ENCODE measurements around the gene GRIA1. TPM values are rescaled to one million over a fixed set of nuclear protein-coding genes. Genes with fewer than 3 reads are reported as not detected.

The GRIA1 gene
- total RNA-seq, 1 experiment from 2014 or later = not detected

GRCh38 chr5:153584960-153585359 lies 94.5 kb downstream of the GRIA1 start:
- no peaks in the 10 kb centered on the region for H3K9me3 ChIP-seq (ENCODE audit: control insufficient read depth, insufficient read depth, low read depth, low read length)
- ChIA-PET POLR2A (no interaction called here), CTCF (no interaction called here)
- H3K27ac ChIP-seq (ENCODE audit: low read length) = no peak overlapping the region
- ATAC-seq = no peak
- H3K36me3 ChIP-seq (ENCODE audit: control insufficient read depth, insufficient read depth, low read length) = no peaks in the 10 kb centered on the region
- H3K4me3 ChIP-seq (ENCODE audit: low read depth in 2 of 2, low read length in 2 of 2) = no peak overlapping the region
- TF ChIP-seq POLR2AphosphoS5 (IDR thresholded peaks at IDR 0.05; ENCODE audit: low read depth, low read length) = no peak
- no peak for TF ChIP-seq SIN3A (IDR thresholded peaks at IDR 0.05; ENCODE audit: borderline replicate concordance, insufficient read depth, low read depth, low read length)
- no peak for TF ChIP-seq CTCF (IDR thresholded peaks at IDR 0.05)
- no peak for TF ChIP-seq REST (IDR thresholded peaks at IDR 0.05; ENCODE audit: insufficient read depth in 1 of 2, low read depth in 2 of 2, low read length in 1 of 2)
- no peak for TF ChIP-seq TCF7L2 (IDR thresholded peaks at IDR 0.05; ENCODE audit: low read depth, low read length)
- no peak for DNase-seq (ENCODE audit: low read depth, low spot score)
- in situ Hi-C loops (cut with HindIII; ENCODE audit: low pct_unique_long_range_greater_than_20kb, low sequenced_read_pairs) = no loop called here
- no peaks in the 10 kb centered on the region for H3K27me3 ChIP-seq (ENCODE audit: control insufficient read depth, insufficient read depth, low read length)
- intact Hi-C loops (cut with micrococcal nuclease; ENCODE audit: unreplicated experiment) = no loop called here
- H3K4me1 ChIP-seq (ENCODE audit: control insufficient read depth, insufficient read depth, low read length) = no peaks in the 10 kb centered on the region
- no TSS peak for BruUV-seq (replicated peaks)

GRCh38 chr5:153585622-153586277 lies 95.3 kb downstream of the GRIA1 start:
- intact Hi-C loops (cut with micrococcal nuclease; ENCODE audit: unreplicated experiment) (no loop called here), in situ Hi-C loops (cut with HindIII; ENCODE audit: low pct_unique_long_range_greater_than_20kb, low sequenced_read_pairs) (no loop called here)
- BruUV-seq (replicated peaks) = no TSS peak
- no peak for ATAC-seq
- H3K27ac ChIP-seq (ENCODE audit: low read length) = no peak overlapping the region
- no peaks in the 10 kb centered on the region for H3K4me1 ChIP-seq (ENCODE audit: control insufficient read depth, insufficient read depth, low read length)
- TF ChIP-seq TCF7L2 (IDR thresholded peaks at IDR 0.05; ENCODE audit: low read depth, low read length) = no peak
- TF ChIP-seq REST (IDR thresholded peaks at IDR 0.05; ENCODE audit: insufficient read depth in 1 of 2, low read depth in 2 of 2, low read length in 1 of 2) = no peak
- no peak for TF ChIP-seq POLR2AphosphoS5 (IDR thresholded peaks at IDR 0.05; ENCODE audit: low read depth, low read length)
- no peak for TF ChIP-seq CTCF (IDR thresholded peaks at IDR 0.05)
- TF ChIP-seq SIN3A (IDR thresholded peaks at IDR 0.05; ENCODE audit: borderline replicate concordance, insufficient read depth, low read depth, low read length) = no peak
- no peak for DNase-seq (ENCODE audit: low read depth, low spot score)
- H3K9me3 ChIP-seq (ENCODE audit: control insufficient read depth, insufficient read depth, low read depth, low read length) = no peaks in the 10 kb centered on the region
- no peak overlapping the region for H3K4me3 ChIP-seq (ENCODE audit: low read depth in 2 of 2, low read length in 2 of 2)
- ChIA-PET CTCF (no interaction called here), POLR2A (no interaction called here)
- H3K36me3 ChIP-seq (ENCODE audit: control insufficient read depth, insufficient read depth, low read length) = no peaks in the 10 kb centered on the region
- no peaks in the 10 kb centered on the region for H3K27me3 ChIP-seq (ENCODE audit: control insufficient read depth, insufficient read depth, low read length)
